ENCODE measurements around the gene API5.
A peak's percentile ranks its signal among the peaks of the same experiment; 100 is the strongest.

The API5 gene

DNA sequence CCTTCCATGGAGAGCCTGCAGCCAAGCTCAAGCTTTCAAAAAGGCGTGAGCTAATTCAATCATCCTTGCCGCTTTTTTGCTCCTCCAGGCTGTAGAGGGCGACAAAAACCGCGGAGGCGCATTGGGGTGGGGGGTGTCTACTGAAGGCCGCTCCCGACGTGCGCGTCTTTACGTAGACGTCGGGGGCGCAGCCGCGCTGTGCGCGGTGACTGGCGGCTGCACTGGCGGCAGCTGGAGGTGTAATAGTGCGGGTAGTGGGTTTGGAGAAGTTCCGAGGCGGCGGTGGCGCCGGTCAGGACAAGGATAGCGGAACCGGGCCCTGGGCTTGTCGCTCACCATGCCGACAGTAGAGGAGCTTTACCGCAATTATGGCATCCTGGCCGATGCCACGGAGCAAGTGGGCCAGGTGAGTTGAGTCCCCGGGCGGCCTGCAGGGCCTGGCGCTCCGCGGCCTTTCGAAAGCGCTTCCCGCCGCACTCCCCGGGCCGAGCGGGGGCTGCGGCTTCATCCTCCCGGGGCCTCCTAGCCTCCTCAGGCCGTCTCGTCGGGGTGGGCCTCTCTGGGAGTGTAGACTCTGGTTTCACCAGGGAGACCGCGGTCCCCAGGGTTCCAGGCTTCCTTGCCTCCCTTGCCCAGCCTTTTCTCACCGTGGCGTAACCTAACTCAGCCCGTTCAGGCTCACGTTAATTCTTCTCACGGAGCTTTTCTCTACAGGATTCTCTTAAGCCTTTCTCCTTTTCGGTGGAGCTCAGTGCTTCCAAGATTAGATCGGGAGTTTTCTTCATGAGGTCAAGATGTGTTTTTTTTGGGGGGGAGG, at the start of gene API5:
TSS of gene API5 (plus strand) at position 206 of the 817 bp plus-strand sequence. CDS start at position 338, 132 bp downstream.
- TF ChIP-seq, protein P1, sequence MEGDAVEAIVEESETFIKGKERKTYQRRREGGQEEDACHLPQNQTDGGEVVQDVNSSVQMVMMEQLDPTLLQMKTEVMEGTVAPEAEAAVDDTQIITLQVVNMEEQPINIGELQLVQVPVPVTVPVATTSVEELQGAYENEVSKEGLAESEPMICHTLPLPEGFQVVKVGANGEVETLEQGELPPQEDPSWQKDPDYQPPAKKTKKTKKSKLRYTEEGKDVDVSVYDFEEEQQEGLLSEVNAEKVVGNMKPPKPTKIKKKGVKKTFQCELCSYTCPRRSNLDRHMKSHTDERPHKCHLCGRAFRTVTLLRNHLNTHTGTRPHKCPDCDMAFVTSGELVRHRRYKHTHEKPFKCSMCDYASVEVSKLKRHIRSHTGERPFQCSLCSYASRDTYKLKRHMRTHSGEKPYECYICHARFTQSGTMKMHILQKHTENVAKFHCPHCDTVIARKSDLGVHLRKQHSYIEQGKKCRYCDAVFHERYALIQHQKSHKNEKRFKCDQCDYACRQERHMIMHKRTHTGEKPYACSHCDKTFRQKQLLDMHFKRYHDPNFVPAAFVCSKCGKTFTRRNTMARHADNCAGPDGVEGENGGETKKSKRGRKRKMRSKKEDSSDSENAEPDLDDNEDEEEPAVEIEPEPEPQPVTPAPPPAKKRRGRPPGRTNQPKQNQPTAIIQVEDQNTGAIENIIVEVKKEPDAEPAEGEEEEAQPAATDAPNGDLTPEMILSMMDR (conservative IDR thresholded peaks at IDR 0.05): peak; percentile 89
- H3K27ac ChIP-seq: peak within 1 kb of the TSS; percentile 82

DNA sequence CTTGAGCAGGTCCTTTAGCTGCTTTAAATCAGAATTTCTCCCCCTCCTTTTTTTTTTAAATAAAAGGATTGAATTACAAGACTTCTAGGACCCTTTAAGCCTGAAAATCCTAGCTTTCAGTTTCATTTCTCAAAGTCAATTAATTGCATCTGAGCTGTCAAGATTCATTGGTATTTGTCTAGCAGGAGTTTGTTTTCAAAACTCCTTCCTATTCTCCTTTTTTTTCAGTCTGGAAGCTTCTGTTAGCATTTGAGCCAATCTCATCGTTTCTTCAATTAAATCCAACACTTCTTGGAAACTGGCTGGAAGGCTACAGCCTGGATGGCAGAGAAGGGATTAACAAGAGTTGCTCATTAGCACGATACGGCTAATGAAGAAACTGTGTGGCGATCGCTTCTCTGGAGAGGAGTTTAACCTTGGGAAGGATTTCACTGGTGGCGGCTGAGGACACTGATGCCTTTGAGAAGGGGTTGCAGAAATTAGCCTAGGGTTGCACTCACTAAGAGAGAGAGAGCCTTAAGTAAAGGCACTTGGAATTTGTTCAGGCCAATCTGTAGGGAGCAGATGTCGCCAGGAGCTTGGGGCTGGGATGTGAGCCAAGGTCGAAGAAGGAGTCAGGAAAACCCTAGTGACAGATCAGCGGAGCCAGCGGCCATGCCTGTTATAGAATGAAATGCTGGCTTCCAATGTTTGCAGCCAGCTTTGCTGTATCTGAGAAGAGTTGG, 43.8 kb upstream of the API5 start:
- no peak overlapping the region for H3K27ac ChIP-seq
- TF ChIP-seq, protein P1 (conservative IDR thresholded peaks at IDR 0.05): no peak

DNA sequence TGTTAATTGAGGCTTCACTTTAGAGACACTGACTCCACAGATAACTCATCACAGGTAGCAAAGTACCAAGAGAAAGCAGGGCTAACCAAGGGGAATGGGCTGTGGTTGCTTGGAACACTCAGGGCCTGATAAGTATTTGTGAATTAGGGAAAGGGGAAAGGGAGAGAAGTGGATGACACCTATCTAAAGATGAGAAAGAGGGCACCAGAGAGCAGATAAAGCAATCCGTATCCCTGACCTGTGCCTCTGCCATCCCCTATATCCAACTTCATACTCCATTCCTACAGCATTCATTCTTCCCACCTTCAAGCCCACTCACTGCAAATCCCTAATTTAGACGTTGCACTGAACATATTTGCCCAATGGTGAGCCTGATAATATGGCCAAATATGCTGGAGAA, 43.0 kb upstream of the API5 start:
- no peak overlapping the region for H3K27ac ChIP-seq
- TF ChIP-seq, protein P1 (conservative IDR thresholded peaks at IDR 0.05): no peak

DNA sequence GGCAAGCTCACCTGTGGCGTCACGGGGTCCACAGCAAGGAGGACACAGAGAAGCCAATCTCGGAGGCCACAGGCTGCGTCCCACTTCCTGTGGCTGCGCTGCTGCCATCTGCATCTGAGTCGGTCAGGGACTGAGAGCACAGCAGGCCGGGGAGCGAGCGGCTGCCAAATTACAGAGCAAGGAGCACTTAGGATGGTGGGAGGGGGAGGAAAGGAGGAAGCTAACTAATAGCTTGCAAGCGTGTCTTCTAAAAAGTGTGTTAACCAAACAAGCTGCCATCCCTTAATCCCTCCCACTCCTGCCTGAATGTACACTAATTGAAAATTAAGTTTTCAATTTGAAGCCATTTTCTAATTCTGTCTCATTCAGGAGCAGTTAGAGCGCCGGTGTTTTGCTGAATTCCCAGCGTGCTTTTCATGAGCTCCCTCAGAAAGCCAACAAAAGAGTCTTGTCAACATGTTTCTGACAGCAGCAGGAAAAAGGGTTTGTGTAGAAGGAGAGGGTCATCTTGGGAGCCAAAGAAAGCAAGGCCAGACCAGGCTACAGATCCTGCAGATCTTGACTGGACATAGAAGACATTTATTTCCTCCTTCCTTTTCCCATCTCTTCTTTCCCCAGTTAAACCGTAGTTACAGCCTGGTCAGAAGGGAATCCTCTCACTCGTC, 42.4 kb upstream of the API5 start:
- TF ChIP-seq, protein P1 (conservative IDR thresholded peaks at IDR 0.05): no peak
- H3K27ac ChIP-seq: no peak overlapping the region

DNA sequence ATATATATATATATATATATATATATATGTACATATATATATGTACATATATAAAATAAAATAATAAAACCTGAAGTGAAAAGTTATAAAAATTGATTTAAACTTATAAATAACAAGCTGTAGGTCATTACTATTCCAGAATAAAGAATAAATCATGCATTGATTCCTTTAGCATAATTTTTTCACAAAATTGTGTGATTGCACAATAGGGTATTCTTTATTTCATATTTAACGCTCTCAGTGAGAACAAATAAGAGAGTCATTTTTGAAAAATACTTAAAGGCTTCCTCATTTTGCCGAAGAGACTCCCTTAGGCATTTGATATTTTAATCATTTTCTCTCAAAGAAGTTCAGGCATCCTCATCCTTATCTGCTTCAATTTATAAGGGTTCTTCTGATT, 41.3 kb upstream of the API5 start:
- TF ChIP-seq, protein P1 (conservative IDR thresholded peaks at IDR 0.05): no peak

DNA sequence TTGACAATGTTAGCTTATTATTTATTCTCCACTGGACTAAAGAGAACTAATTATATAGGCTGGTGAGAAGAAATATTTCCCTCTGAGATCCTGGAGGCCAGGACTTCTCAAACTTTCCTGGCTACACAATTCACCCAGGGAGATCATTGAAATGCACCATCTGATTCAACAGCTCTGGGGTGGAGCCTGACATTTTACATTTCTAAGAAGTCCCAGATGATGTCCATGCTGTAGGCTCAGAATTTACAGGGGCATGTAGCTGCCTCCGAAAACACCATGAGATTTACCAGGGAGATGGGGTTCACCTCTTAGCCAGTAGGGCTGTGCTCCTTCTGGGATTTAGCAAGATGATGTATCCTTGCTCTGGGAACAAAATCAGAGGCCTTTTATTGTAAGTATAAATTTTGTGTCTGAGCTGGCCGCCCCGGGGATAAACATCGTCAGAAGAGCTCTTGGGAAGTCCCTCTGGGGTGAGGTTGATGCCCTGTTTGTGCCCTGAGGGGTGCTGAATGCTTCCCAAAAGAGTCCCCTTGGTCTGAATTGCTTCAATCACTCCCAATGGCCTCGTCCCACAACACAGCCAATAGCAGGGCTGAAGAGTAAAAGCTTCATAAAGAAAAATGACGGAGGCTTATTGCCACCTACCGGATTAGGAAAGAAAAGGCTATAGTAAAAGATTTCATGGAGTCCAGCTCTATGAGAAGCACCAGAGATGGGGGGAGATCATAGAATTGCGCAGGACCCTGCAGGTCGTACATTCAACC, 33.4 kb upstream of the API5 start:
- TF ChIP-seq, protein P1 (conservative IDR thresholded peaks at IDR 0.05): peak; percentile 35
- H3K27ac ChIP-seq: no peak overlapping the region

More for the DNA sequence above, 41.3 kb upstream of the API5 start:
- H3K27ac ChIP-seq: no peak overlapping the region

All from VCaP (cell line).